ENCODE results near the gene AMBP. TPM values are rescaled to one million over a fixed set of nuclear protein-coding genes. Genes with fewer than 3 reads are reported as not detected.

AMBP gene
- polyA plus RNA-seq, 2 of the 4 experiments (the other 2 are of a cell fraction) = 6.1 to 9.4 TPM

GRCh38 chr9:114085387-114085789 lies 7.3 kb upstream of the AMBP start:
- CTCF ChIA-PET = interaction anchor here (0.6 to 10.1 kb wide), 7 partner anchors 10 to 320 kb away, joined by 3 to 191 read pairs (median 4); partner anchors contain the start of gene COL27A1
- 98% methylated on average over 9 of the region's 9 CpGs for WGBS (ENCODE audit: missing lambda C conversion rate)

GRCh38 chr9:114084282-114085073 lies 6.4 kb upstream of the AMBP start:
- 81% methylated on average over 11 of the region's 11 CpGs for WGBS (ENCODE audit: missing lambda C conversion rate)
- H3K4me1 ChIP-seq = peaks cover 52% of the 10 kb centered on the region
- peak overlapping the region; percentile 24 to 94; a peak in 5 of 6 replicates for H3K27ac ChIP-seq
- CTCF ChIA-PET = interaction anchor here (0.6 to 10.1 kb wide), 16 partner anchors 11 to 321 kb away, joined by 3 to 191 read pairs (median 4); partner anchors contain the start of genes COL27A1 and KIF12
- H3K4me2 ChIP-seq = no peak overlapping the region
- TF ChIP-seq EHMT2 (IDR thresholded peaks at IDR 0.05; ENCODE audit: low read depth) (no peak), HOXB13 (CRISPR knock-in tag; IDR thresholded peaks at IDR 0.05; ENCODE audit: low read depth) (no peak), MAFK (IDR thresholded peaks at IDR 0.05; ENCODE audit: partially characterized antibody) (no peak), MAZ (IDR thresholded peaks at IDR 0.05; ENCODE audit: borderline replicate concordance, low read depth, low read length) (no peak), TFCP2L1 (CRISPR knock-in tag; IDR thresholded peaks at IDR 0.05) (no peak), FOSB (CRISPR knock-in tag; IDR thresholded peaks at IDR 0.05) (no peak), ELK1 (IDR thresholded peaks at IDR 0.05; ENCODE audit: low read depth, low read length) (no peak), CEBPB (IDR thresholded peaks at IDR 0.05) (no peak), E2F6 (IDR thresholded peaks at IDR 0.05; ENCODE audit: borderline replicate concordance, low read depth) (no peak), KDM1A (IDR thresholded peaks at IDR 0.05; ENCODE audit: low read depth) (no peak), EHF (CRISPR knock-in tag; IDR thresholded peaks at IDR 0.05) (no peak), TP53 (CRISPR knock-in tag; IDR thresholded peaks at IDR 0.05) (no peak), ZC3H11A (IDR thresholded peaks at IDR 0.05) (no peak), GATA3 (IDR thresholded peaks at IDR 0.05; ENCODE audit: borderline replicate concordance) (no peak), MAX (IDR thresholded peaks at IDR 0.05) (no peak), HDAC2 (IDR thresholded peaks at IDR 0.05) (no peak)
- POLR2A ChIA-PET = no interaction called here
- FAIRE-seq = no peak
- H3K9me3 ChIP-seq = no peaks in the 10 kb centered on the region
- no peak for ATAC-seq
- no peak overlapping the region for H3K4me3 ChIP-seq
- DNase-seq (ENCODE audit: low read depth in 1 of 2, low spot score in 1 of 2) = no peak

More at GRCh38 chr9:114085387-114085789, 7.3 kb upstream of the AMBP start:
- ATAC-seq = no peak
- Histone ChIP-seq H3K9me3 (no peaks in the 10 kb centered on the region), H3K4me1 (peaks cover 43% of the 10 kb centered on the region), H3K4me3 (no peak overlapping the region), H3K4me2 (no peak overlapping the region), H3K27ac (peak overlapping the region in 1 of 2 experiments; percentile 94; a peak in 2 of 6 replicates)
- POLR2A ChIA-PET = no interaction called here
- no peak for DNase-seq (ENCODE audit: low read depth in 1 of 2, low spot score in 1 of 2)
- TF ChIP-seq SREBF2 (IDR thresholded peaks at IDR 0.05) (no peak), ESRRA (IDR thresholded peaks at IDR 0.05; ENCODE audit: borderline replicate concordance, low read length) (no peak), E2F6 (IDR thresholded peaks at IDR 0.05; ENCODE audit: borderline replicate concordance, low read depth) (no peak), CBX2 (IDR thresholded peaks at IDR 0.05; ENCODE audit: borderline replicate concordance, low read depth) (no peak), ZSCAN20 (CRISPR knock-in tag; IDR thresholded peaks at IDR 0.05) (no peak), JUNB (IDR thresholded peaks at IDR 0.05) (no peak), ELK1 (IDR thresholded peaks at IDR 0.05; ENCODE audit: low read depth, low read length) (no peak), MAX (IDR thresholded peaks at IDR 0.05) (no peak), PBX3 (IDR thresholded peaks at IDR 0.05) (no peak), EHMT2 (IDR thresholded peaks at IDR 0.05; ENCODE audit: low read depth) (no peak), KDM5A (IDR thresholded peaks at IDR 0.05) (no peak)
- no peak for FAIRE-seq

Measured in A549 (cell line).